Esophagus squamous epithelium (tissue), 4 donors: Measurements from ENCODE around the gene PTP4A2.

Experiments used
- POLR2A ChIP-seq, 4 donors: fragments of 450-650 bp; IDR thresholded peaks; one replicate each; pipeline ENCODE4 v1.6.1; 2017; ENCODE audit warnings: antibody characterized with exemption in 4 of 4, mild to moderate bottlenecking in 4 of 4, moderate library complexity in 3 of 4
- TF ChIP-seq, protein P1 (sequence below), 6 experiments: fragments of 450-650 bp in 4 of 6; fragments of 200-600 bp in 2 of 6; sonication (generic) in 2 of 6; IDR thresholded peaks; one replicate each; pipeline ENCODE4 v1.5.1; 2016 to 2019; ENCODE audit warnings: antibody characterized with exemption in 6 of 6, mild to moderate bottlenecking in 4 of 6, moderate library complexity in 4 of 6

DNA sequence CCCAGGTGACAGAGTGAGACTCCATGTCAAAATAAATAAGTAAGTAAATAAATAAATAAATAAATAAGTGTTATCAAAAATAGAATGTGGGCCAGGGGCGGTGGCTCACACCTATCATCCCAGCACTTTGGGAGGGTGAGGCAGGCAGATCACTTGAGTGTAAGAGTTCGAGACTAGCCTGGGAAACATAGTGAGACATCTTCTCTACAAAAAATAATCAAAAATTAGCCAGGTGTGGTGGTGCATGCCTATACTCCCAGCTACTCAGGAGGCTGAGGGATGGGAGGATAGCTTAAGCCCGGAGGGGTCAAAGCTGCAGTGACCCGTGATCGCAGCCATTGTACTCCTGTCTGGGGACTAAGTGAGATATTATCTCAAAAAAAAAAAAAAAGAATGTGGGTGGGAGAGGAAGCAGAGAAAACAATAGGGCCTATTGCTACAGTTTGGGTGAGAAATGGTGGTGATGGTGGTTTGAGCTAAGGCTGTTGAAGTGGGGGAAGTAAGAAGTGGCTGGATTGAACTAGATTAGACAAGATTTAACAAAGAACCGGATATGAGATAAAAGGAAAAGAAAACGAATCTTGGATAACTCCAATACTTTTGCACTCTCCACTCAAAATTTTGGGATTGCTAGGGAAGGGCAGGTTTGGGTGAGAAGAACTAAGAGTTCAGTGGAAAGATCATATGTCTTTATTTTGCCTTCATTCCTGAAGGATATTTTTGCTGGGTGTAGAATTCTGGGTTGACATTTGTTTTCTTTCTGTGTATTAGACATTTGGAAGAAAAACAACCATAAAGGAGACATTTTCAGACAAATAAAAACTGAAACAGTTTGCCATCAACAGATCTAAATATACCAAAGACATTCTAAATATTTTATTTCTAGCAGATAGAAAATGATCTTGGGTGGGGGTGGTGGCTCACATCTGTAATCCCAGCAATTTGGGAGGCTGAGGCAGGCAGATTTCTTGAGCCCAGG, 65.2 kb downstream of the PTP4A2 start:
- TF ChIP-seq, protein P1, sequence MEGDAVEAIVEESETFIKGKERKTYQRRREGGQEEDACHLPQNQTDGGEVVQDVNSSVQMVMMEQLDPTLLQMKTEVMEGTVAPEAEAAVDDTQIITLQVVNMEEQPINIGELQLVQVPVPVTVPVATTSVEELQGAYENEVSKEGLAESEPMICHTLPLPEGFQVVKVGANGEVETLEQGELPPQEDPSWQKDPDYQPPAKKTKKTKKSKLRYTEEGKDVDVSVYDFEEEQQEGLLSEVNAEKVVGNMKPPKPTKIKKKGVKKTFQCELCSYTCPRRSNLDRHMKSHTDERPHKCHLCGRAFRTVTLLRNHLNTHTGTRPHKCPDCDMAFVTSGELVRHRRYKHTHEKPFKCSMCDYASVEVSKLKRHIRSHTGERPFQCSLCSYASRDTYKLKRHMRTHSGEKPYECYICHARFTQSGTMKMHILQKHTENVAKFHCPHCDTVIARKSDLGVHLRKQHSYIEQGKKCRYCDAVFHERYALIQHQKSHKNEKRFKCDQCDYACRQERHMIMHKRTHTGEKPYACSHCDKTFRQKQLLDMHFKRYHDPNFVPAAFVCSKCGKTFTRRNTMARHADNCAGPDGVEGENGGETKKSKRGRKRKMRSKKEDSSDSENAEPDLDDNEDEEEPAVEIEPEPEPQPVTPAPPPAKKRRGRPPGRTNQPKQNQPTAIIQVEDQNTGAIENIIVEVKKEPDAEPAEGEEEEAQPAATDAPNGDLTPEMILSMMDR (IDR thresholded peaks at IDR 0.05), result no peak
- TF ChIP-seq POLR2A (IDR thresholded peaks at IDR 0.05), result no peak
